ENCODE data around the gene CELA3A.

- TF ChIP-seq CTCF (optimal IDR thresholded peaks at IDR 0.05 in 1 of 3, IDR thresholded peaks at IDR 0.05 in 1 of 3, conservative IDR thresholded peaks at IDR 0.05 in 1 of 3; ENCODE audit: extremely low read depth in 1 of 3, insufficient read depth in 2 of 3, low read length in 3 of 3): no peak
- TF ChIP-seq EZH2 (IDR thresholded peaks at IDR 0.05; ENCODE audit: low read length): no peak
Measured at GRCh38 chr1:22038036-22038435, 36.6 kb downstream of the CELA3A start.

Data from keratinocyte (primary cell).